GM19240 (cell line): ENCODE results near the gene LAGE3.
"Not testable (repeated sequence)": the region's sequence is repeated elsewhere in the genome, so short reads cannot be mapped to it uniquely, and the experiment has no call there.

Experiments used
- DNase-seq: peaks from one replicate; pipeline ENCODE4 v3.0.0; 2011; ENCODE audit warnings: low spot score; ENCODE audit not compliant: insufficient read length

The LAGE3 gene

GRCh38 chrX:154502098-154502497, 23.0 kb upstream of the LAGE3 start:
- no peak for DNase-seq

- DNase-seq: not testable (repeated sequence)
Observed at GRCh38 chrX:154501423-154501822, 22.3 kb upstream of the LAGE3 start.

GRCh38 chrX:154496591-154497137, 17.6 kb upstream of the LAGE3 start:
- not testable (repeated sequence) for DNase-seq

- DNase-seq: no peak
Observed at GRCh38 chrX:154495472-154495922, 16.4 kb upstream of the LAGE3 start.

GRCh38 chrX:154494715-154495114, 15.6 kb upstream of the LAGE3 start:
- DNase-seq: no peak

GRCh38 chrX:154490414-154491083, 11.5 kb upstream of the LAGE3 start, which contains the start of gene SLC10A3:
Gene SLC10A3, minus strand, starts transcription at chrX:154490629. Its CDS starts 1,689 bp downstream, at chrX:154488940.
- DNase-seq: peak; percentile 89

GRCh38 chrX:154490021-154490413, 10.9 kb upstream of the LAGE3 start:
- DNase-seq: no peak

- DNase-seq: no peak
Observed at GRCh38 chrX:154489182-154489581, 10.1 kb upstream of the LAGE3 start.

- no peak for DNase-seq
Observed at GRCh38 chrX:154488336-154489075, 9.4 kb upstream of the LAGE3 start.

GRCh38 chrX:154487518-154488290, 8.6 kb upstream of the LAGE3 start:
- no peak for DNase-seq

- DNase-seq: no peak
Observed at GRCh38 chrX:154486396-154487207, 7.5 kb upstream of the LAGE3 start, which contains the start of gene UBL4A. Gene UBL4A, minus strand, starts transcription at chrX:154486615. Its CDS starts 31 bp downstream, at chrX:154486584.

GRCh38 chrX:154486052-154486395, 6.9 kb upstream of the LAGE3 start:
- DNase-seq: no peak

GRCh38 chrX:154485150-154486051, 6.3 kb upstream of the LAGE3 start:
- DNase-seq: no peak

- DNase-seq: no peak
Observed at GRCh38 chrX:154484255-154485149, 5.4 kb upstream of the LAGE3 start.

- no peak for DNase-seq
Observed at GRCh38 chrX:154483325-154483724, 4.2 kb upstream of the LAGE3 start.

GRCh38 chrX:154482786-154483185, 3.7 kb upstream of the LAGE3 start:
- DNase-seq: no peak

- DNase-seq: no peak
Observed at GRCh38 chrX:154481911-154482601, 3.0 kb upstream of the LAGE3 start.

GRCh38 chrX:154481195-154481594, 2.1 kb upstream of the LAGE3 start:
- DNase-seq: no peak
